ENCODE results near the gene ENKUR. TPM values are rescaled to one million over a fixed set of nuclear protein-coding genes. Genes with fewer than 3 reads are reported as not detected.
A peak's percentile ranks its signal among the peaks of the same experiment; 100 is the strongest.

ENKUR gene
- total RNA-seq, 1 experiment from 2014 or later, result 0.66 TPM

DNA sequence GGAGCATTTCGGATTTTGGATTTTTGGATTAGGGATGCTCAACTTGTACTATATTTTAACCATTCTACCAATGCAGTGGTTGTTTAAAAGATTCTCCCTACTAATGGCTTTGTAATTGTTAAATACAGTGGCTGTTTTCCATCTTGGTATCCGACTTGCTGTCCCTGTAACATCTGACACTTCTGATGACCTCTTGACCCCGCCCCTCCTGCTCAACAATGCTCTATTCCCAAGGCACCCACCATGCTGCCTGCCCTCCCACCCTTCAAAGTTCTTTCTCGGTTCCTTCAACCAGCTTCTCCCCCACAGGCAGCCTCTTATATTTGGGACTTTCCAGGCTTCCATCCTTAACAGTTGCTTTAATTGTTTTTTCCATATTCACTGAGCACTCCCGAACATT, 65.5 kb downstream of the ENKUR start:
- TF ChIP-seq, protein P1, sequence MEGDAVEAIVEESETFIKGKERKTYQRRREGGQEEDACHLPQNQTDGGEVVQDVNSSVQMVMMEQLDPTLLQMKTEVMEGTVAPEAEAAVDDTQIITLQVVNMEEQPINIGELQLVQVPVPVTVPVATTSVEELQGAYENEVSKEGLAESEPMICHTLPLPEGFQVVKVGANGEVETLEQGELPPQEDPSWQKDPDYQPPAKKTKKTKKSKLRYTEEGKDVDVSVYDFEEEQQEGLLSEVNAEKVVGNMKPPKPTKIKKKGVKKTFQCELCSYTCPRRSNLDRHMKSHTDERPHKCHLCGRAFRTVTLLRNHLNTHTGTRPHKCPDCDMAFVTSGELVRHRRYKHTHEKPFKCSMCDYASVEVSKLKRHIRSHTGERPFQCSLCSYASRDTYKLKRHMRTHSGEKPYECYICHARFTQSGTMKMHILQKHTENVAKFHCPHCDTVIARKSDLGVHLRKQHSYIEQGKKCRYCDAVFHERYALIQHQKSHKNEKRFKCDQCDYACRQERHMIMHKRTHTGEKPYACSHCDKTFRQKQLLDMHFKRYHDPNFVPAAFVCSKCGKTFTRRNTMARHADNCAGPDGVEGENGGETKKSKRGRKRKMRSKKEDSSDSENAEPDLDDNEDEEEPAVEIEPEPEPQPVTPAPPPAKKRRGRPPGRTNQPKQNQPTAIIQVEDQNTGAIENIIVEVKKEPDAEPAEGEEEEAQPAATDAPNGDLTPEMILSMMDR (IDR thresholded peaks at IDR 0.05; ENCODE audit: unreplicated experiment), result no peak
- Mint-ChIP-seq H3K9me3 (ENCODE audit: low read depth, unreplicated experiment) (peaks cover 4% of the 10 kb centered on the region), H3K4me3 (ENCODE audit: low read depth, unreplicated experiment) (no peak overlapping the region), H3K27me3 (ENCODE audit: unreplicated experiment) (no peaks in the 10 kb centered on the region), H3K36me3 (ENCODE audit: insufficient read depth, unreplicated experiment) (peaks cover 20% of the 10 kb centered on the region), H3K27ac (ENCODE audit: unreplicated experiment) (no peak overlapping the region), H3K4me1 (ENCODE audit: low read depth, unreplicated experiment) (peaks cover 52% of the 10 kb centered on the region)
- BruUV-seq (replicated peaks), result no TSS peak
- intact Hi-C loops (cut with micrococcal nuclease; ENCODE audit: unreplicated experiment), result loop anchor here (5.0 kb wide), 2 partner anchors 228 to 243 kb away; partner anchors contain the start of gene ARHGAP21
- DNase-seq, result no peak
- CTCF ChIA-PET, result interaction anchor here (0.6 kb wide), 1 partner anchor 287 kb away, joined by 3 read pairs; no protein-coding TSS in a partner anchor

DNA sequence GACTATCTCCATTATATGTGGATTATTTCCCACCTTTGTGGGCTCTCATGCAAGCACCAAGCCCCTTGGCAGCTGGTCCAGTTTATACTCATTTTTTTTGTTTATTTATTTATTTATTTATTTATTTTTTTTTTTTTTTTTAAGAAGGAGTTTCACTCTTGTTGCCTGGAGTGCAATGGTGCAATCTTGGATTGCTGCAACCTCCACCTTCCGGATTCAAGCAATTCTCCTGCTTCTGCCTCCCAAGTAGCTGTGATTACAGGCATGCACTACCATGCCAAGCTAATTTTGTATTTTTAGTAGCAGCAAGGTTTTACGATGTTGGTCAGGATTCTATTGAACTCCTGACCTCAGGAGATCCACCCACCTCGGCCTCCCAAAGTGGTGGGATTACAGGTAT, 66.3 kb downstream of the ENKUR start:
- CTCF ChIA-PET, result no interaction called here
- DNase-seq, result no peak
- Mint-ChIP-seq H3K9me3 (ENCODE audit: low read depth, unreplicated experiment) (peaks cover 2% of the 10 kb centered on the region), H3K36me3 (ENCODE audit: insufficient read depth, unreplicated experiment) (peaks cover 20% of the 10 kb centered on the region), H3K27me3 (ENCODE audit: unreplicated experiment) (no peaks in the 10 kb centered on the region), H3K4me1 (ENCODE audit: low read depth, unreplicated experiment) (peaks cover 59% of the 10 kb centered on the region), H3K4me3 (ENCODE audit: low read depth, unreplicated experiment) (no peak overlapping the region), H3K27ac (ENCODE audit: unreplicated experiment) (peak overlapping the region; percentile 6)
- intact Hi-C loops (cut with micrococcal nuclease; ENCODE audit: unreplicated experiment), result loop anchor here (5.0 kb wide), 2 partner anchors 227 to 242 kb away; partner anchors contain the start of gene ARHGAP21
- TF ChIP-seq, protein P1 (IDR thresholded peaks at IDR 0.05; ENCODE audit: unreplicated experiment), result no peak
- no TSS peak for BruUV-seq (replicated peaks)

DNA sequence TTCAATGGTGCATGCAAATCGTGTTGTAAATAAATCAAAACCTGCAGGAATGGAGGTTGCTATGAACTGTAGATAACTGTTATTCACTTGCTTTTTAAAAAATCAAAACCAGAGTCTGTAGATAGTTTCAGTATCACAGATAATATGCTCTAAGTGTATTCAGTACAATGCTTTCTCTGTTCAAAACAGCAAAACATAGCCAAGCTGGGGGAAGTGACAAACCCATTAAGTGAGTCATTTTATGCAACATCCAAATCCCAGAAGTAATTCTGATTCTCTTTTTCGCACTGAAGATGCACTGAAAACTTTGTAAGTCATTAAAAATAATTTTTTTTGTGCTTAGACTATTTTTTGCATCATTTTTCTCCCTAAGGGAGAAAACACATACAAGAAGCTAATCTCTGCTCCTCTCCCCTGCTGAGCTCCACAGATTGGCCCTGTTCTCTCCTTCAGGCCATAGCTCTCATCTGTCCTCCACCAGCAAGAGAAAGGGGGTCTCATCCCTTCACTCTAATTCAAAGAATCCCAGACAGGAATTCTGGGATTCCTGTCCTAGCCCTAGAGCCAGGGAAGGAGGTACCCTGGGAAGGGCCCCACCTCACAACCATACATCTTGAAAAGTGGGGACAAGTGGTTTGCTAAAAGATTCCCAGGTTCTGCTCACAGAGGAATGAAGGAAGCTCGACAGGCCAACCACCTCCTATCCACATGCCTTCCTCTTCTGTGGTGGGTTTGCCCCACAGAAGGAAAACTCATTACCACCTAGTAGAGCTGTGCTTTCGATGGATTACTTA, 68.5 kb downstream of the ENKUR start:
- Mint-ChIP-seq H3K27ac (ENCODE audit: unreplicated experiment) (peak overlapping the region; percentile 6), H3K4me3 (ENCODE audit: low read depth, unreplicated experiment) (no peak overlapping the region), H3K4me1 (ENCODE audit: low read depth, unreplicated experiment) (peaks cover 44% of the 10 kb centered on the region), H3K9me3 (ENCODE audit: low read depth, unreplicated experiment) (peaks cover 2% of the 10 kb centered on the region), H3K27me3 (ENCODE audit: unreplicated experiment) (no peaks in the 10 kb centered on the region), H3K36me3 (ENCODE audit: insufficient read depth, unreplicated experiment) (peaks cover 8% of the 10 kb centered on the region)
- no peak for DNase-seq
- no TSS peak for BruUV-seq (replicated peaks)
- intact Hi-C loops (cut with micrococcal nuclease; ENCODE audit: unreplicated experiment), result no loop called here
- TF ChIP-seq, protein P1 (IDR thresholded peaks at IDR 0.05; ENCODE audit: unreplicated experiment), result no peak
- CTCF ChIA-PET, result interaction anchor here (0.6 to 1.5 kb wide), 3 partner anchors 23 to 225 kb away, joined by 3 to 5 read pairs (median 3); no protein-coding TSS in a partner anchor

DNA sequence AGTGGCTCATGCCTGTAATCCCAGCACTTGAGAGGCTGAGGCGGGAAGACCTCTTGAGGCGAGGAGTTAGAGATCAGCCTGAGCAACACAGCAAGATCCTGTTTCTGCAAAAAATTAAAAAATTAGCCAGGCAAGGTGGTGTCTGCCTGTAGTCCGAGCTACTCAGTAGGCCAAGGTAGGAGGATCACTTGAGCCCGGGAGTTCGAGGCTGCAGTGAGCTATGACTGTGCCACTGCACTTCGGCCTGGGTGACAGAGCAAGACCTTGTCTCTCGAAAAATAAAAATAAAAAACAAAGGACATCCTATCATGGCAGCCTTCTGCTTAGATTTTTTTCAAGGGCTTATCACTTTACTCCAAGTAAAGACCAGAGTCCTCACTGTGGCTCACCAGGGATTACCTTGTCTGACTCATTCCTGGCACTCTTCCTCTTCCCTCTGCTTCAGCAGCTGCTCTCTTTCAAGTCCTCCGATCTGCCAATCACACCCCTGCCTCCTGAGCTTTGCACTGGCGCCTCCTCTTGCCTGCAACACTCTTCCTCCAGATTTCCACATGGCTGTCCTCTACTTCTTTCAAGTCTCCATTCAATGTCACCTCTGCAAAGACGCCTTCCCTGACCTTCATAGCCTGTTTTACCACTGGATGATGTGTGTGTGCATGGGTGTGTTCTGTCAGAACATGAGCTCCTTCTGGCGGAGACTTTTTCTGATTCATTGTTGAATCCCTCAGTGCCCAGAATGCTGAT, 71.3 kb downstream of the ENKUR start:
- H3K27ac Mint-ChIP-seq (ENCODE audit: unreplicated experiment), result peak overlapping the region; percentile 13
- CTCF ChIA-PET, result interaction anchor here (0.8 to 1.3 kb wide), 3 partner anchors 36 to 302 kb away, joined by 3 to 5 read pairs (median 4); no protein-coding TSS in a partner anchor

More for the DNA sequence above, 71.3 kb downstream of the ENKUR start:
- H3K9me3 Mint-ChIP-seq (ENCODE audit: low read depth, unreplicated experiment), result peaks cover 2% of the 10 kb centered on the region
- TF ChIP-seq, protein P1 (IDR thresholded peaks at IDR 0.05; ENCODE audit: unreplicated experiment), result no peak
- BruUV-seq (replicated peaks), result no TSS peak
- no peak overlapping the region for H3K4me3 Mint-ChIP-seq (ENCODE audit: low read depth, unreplicated experiment)
- no peaks in the 10 kb centered on the region for H3K27me3 Mint-ChIP-seq (ENCODE audit: unreplicated experiment)
- peaks cover 29% of the 10 kb centered on the region for H3K4me1 Mint-ChIP-seq (ENCODE audit: low read depth, unreplicated experiment)
- H3K36me3 Mint-ChIP-seq (ENCODE audit: insufficient read depth, unreplicated experiment), result no peaks in the 10 kb centered on the region
- intact Hi-C loops (cut with micrococcal nuclease; ENCODE audit: unreplicated experiment), result no loop called here
- DNase-seq, result peak; percentile 57
